ENCODE data around the gene ARHGAP35.
"Not testable (repeated sequence)": the region's sequence is repeated elsewhere in the genome, so short reads cannot be mapped to it uniquely, and the experiment has no call there.

ARHGAP35 gene

DNA sequence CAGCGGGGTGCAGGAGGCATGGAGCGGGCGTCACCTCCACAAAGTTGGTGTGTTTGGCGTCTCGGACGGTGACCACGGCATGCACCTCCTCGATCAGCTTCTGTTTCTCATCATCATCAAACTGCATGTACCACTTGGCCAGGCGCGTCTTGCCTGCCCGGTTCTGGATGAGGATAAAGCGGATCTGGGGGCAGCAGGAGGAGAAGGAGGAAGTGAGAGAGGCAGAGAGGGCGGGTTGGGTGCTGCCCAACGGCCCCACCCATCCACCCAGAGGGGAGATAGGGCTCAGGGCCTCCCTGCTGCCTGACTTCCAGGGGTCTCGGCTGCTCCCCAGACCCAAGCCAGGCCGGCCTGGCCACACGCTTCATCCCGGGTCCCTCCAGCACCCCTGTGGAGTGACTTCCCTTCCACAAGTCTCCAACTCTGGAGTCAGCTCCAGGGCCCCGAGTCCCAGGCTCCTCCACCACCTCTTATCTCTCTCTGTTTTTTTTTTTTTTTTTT, 14.8 kb upstream of the ARHGAP35 start:
- no peak for DNase-seq

GRCh38 chr19:46847528-46847927, 13.3 kb upstream of the ARHGAP35 start:
- no peak for DNase-seq

GRCh38 chr19:46848389-46848788, 12.4 kb upstream of the ARHGAP35 start:
- no peak for DNase-seq

DNA sequence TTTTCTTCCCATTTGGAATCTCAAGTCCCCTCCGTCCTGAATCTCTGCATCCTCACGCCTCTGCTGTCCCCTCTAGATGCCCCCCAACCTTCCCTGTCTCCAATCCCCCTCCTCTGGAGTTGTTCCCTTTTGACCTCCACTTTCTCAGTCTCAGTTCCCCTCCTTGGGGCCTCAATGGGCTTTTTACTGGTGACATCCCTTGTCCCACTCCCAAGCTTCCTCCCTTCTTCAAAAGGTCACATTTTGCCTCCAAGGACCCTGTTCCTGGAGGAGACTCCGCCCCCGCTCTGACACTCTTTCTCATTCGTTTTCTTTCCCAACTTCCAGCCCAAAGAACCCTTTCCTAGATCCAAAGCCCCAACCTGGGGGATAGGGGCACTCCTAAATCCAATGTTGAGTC, 11.2 kb upstream of the ARHGAP35 start:
- no peak for DNase-seq

GRCh38 chr19:46850228-46851203, 10.3 kb upstream of the ARHGAP35 start, which contains the start of gene AP2S1:
Gene AP2S1, minus strand, starts transcription at chr19:46850846. Its CDS starts 80 bp downstream, at chr19:46850766.
- peak; percentile 90 to 93 for DNase-seq

GRCh38 chr19:46852830-46853229, 8.0 kb upstream of the ARHGAP35 start:
- DNase-seq = no peak

DNA sequence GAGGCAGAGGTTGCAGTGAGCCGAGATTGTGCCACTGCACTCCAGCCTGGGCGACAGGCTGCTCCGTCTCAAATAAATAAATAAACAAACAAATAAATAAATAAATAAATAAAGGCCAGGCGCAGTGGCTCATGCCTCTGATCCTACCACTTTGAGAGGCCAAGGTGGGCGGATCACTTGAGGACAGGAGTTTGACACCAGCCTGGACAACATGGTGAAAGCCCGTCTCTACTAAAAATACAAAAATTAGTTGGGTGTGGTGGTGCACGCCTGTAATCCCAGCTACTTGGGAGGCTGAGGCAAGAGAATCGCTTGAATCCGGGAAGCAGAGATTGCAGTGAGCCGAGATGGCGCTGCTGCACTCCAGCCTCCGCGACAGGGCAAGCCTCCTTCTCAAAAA, 6.1 kb upstream of the ARHGAP35 start:
- DNase-seq = not testable (repeated sequence)

GRCh38 chr19:46856062-46857022, 4.5 kb upstream of the ARHGAP35 start:
- DNase-seq = peak; percentile 91 to 92

- no peak for DNase-seq
Measured at GRCh38 chr19:46859637-46860124, 1.1 kb upstream of the ARHGAP35 start.

- peak; percentile 96 to 98 for DNase-seq
Measured at GRCh38 chr19:46860125-46860845, 512 bp upstream of the ARHGAP35 start.

DNA sequence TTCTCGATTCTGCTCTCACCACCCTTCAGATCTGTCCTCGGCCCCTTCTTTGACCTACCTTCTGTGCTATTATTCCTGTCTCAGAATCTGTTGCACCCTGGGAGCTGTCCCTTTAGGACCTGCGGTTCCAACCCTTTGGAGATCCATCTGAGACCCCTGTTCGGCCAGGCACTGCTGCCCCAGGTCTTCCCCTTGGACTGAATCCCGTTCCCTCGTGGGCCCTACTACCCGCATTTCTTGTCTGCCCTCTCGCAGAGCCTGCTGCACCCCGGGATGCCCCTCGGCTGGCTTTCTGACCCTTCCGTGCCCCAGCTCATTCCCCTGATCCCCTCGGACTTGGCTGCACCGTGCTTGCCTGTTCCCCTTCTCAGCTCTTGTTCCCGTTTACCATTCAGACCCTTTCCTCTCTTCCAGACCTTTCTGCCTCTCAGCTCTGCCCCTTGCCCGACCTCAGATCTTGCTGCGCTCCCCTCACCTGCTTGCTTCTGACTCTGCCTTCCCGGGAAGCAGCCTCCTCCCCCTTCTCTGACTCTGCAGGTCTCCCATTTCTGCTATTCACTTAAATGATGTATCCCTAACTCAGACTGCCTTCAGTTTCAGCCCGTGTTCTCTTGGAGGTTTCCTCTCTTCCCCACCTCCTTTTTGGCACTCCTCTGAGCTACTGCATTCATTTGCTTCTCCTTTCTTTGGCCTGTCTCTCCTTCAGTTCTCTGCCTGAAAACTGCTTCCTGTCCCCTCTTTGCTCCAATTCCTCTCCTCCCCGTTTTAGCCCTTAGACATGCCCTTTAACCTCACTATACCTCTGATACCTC, 1.1 kb downstream of the ARHGAP35 start:
- DNase-seq = peak in 1 of 2 donors; percentile 10

DNA sequence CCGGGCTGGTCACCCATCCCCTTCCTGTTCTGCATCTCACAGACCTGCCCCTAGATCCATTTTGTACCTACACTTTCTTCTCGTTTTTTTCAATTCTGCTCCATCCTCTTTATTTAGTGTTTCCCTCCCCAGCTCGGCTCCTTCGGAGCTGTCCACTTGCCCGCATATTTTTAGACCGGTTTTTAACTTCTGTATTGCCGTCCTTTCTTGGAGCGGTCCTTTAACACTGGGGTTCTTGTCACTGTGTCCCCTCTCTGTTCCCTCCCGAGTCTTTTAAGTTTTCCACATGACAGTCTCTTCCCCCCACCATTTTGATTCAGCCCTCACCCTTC, 1.7 kb downstream of the ARHGAP35 start:
- DNase-seq = no peak

DNA sequence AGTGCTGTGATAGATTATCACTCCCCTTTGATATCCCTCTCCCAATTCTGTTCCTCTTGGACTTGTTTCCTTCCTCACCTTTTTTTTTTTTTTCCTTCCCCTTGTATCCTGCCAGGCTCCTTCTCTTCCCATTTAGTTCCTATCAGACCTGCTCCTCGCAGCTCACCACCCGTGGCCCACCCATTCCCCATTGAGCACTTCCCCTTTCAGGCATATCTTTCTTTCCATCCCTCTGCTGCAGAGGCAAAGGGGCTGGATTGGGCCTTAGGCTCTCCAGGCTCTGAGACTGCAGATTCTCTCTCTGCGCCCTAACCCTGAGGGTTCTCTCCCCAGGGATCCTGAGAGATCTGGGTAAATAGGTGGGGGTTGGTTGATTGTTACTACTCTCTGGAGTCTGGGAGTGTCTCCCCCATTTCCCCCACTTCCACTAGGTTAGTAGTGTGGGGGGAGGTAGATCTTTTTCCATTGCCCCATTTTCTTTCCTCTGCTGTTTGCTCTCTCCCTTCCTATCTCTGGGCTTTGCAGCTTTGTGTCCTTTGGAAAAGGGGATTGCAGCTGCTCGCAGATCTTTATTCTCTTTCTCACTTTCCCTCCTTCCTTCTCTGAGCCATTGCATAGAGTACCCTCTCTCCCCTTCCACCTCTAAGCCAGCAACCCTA, 2.3 kb downstream of the ARHGAP35 start:
- DNase-seq = no peak

- DNase-seq = no peak
Measured at GRCh38 chr19:46863818-46864629, 3.2 kb downstream of the ARHGAP35 start.

- no peak for DNase-seq
Measured at GRCh38 chr19:46866407-46867136, 5.8 kb downstream of the ARHGAP35 start.

GRCh38 chr19:46867170-46867569, 6.4 kb downstream of the ARHGAP35 start:
- no peak for DNase-seq

- no peak for DNase-seq
Measured at GRCh38 chr19:46868025-46868802, 7.4 kb downstream of the ARHGAP35 start.

DNA sequence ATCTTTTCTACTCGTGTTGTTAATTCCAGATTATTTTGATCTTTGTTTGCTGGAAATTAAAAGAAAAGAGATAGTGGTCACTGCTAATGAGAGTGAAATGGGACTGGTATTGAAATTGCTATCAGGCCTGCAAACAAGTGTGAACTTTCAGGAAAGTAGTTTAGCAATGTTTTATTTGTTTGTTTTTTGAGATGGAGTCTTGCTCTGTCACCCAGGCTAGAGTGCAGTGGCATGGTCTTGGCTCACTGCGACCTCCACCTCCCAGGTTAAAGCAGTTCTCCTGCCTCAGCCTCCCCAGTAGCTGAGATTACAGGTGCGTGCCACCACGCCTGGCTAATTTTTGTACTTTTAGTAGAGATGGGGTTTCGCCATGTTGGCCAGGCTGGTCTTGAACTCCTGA, 10.4 kb downstream of the ARHGAP35 start:
- DNase-seq = not testable (repeated sequence)

Measured in stimulated activated CD4-positive, alpha-beta T cell treated with anti-CD3 and anti-CD28 coated beads, Interleukin-2, amount 100 ng/mL, for 24 hours (primary cell).